A549 (cell line): ENCODE data around the gene TTLL11. TPM values are rescaled to one million over a fixed set of nuclear protein-coding genes. Genes with fewer than 3 reads are reported as not detected.

ENCODE experiments used
- ATAC-seq, 2 experiments: fragments of 200-7000 bp in 1 of 2; fragments of >200 bp in 1 of 2; cut with Nextera tagmentation in 1 of 2; cut with Tn5 transposase in 1 of 2; 3 replicates each; pipeline versions ENCODE4 v1.8.0 to v1.9.1; 2018 to 2020; ENCODE audit warnings: mild to moderate bottlenecking in 1 of 2, moderate library complexity in 1 of 2
- CTCF ChIA-PET: fragments of 300-600 bp; sonication (Branson Sonifier 250); formaldehyde crosslinking; extraction: SDS; loops from one replicate; lab custom pipeline; 2021; ENCODE audit warnings: antibody characterized with exemption, inconsistent platforms; lab: Yijun Ruan, JAX
- POLR2A ChIA-PET: fragments of 350-600 bp; formaldehyde crosslinking; extraction: SDS; loops from one replicate; lab custom pipeline; 2021; ENCODE audit warnings: antibody characterized with exemption, inconsistent platforms; lab: Yijun Ruan, JAX
- DNase-seq, 2 experiments: peaks; one replicate each; pipeline versions ENCODE4 v3.0.0 to v3.0.0-alpha.2; 2011 to 2016; ENCODE audit warnings: low read depth in 1 of 2, low spot score in 1 of 2
- FAIRE-seq: peaks from 2 replicates; lab custom pipeline; 2011; peaks lifted over from hg19 to GRCh38; lab: Jason Lieb, UNC
- H3K27ac ChIP-seq, 2 experiments: fragments of >200 bp; sonication (Bioruptor Twin); formaldehyde crosslinking; 3 replicates each; pipeline ENCODE4 v1.5.1; 2016 to 2017
- H3K4me1 ChIP-seq: fragments of >200 bp; sonication (Bioruptor Twin); formaldehyde crosslinking; 3 replicates; pipeline ENCODE4 v1.6.1; 2016
- H3K4me2 ChIP-seq: fragments of >200 bp; sonication (Bioruptor Twin); formaldehyde crosslinking; 3 replicates; pipeline ENCODE4 v1.6.1; 2016
- H3K4me3 ChIP-seq: fragments of >200 bp; sonication (Bioruptor Twin); formaldehyde crosslinking; 3 replicates; pipeline ENCODE4 v1.5.1; 2016
- H3K9me3 ChIP-seq: fragments of >200 bp; sonication (Bioruptor Twin); formaldehyde crosslinking; 3 replicates; pipeline ENCODE4 v1.6.1; 2016
- ATOH8 ChIP-seq: fragments of 250-450 bp; sonication (Bioruptor Pico); IDR thresholded peaks from 2 replicates; pipeline ENCODE4 v1.5.0; 2020; ENCODE audit warnings: low read depth, mild to moderate bottlenecking, moderate library complexity
- CBX8 ChIP-seq: fragments of 200-600 bp; sonication (generic); IDR thresholded peaks from 2 replicates; pipeline ENCODE4 v1.6.1; 2016
- CEBPB ChIP-seq, 2 experiments: fragments of >200 bp in 1 of 2; sonication (Bioruptor Twin) in 1 of 2; formaldehyde crosslinking in 1 of 2; IDR thresholded peaks; 2 replicates each; pipeline ENCODE4 v1.6.1; 2012 to 2016
- CHD2 ChIP-seq: fragments of 150-350 bp; IDR thresholded peaks from 2 replicates; pipeline ENCODE4 v1.6.1; 2014; ENCODE audit warnings: low read length; ENCODE audit not compliant: partially characterized antibody
- CTCF ChIP-seq: fragments of >200 bp; sonication (Bioruptor Twin); formaldehyde crosslinking; IDR thresholded peaks from 3 replicates; pipeline ENCODE4 v1.5.1; 2016
- E2F6 ChIP-seq: IDR thresholded peaks from 2 replicates; pipeline ENCODE4 v1.6.1; 2012; ENCODE audit warnings: low read depth, borderline replicate concordance
- ELK1 ChIP-seq: fragments of 150-350 bp; IDR thresholded peaks from 2 replicates; pipeline ENCODE4 v1.6.1; 2014; ENCODE audit warnings: low read depth, mild to moderate bottlenecking, low read length
- EP300 ChIP-seq, 2 experiments: fragments of >200 bp; sonication (Bioruptor Twin); formaldehyde crosslinking; IDR thresholded peaks; 2 replicates in 1 of 2; 3 replicates in 1 of 2; pipeline ENCODE4 v1.6.1; 2016 to 2017
- ESRRA ChIP-seq: fragments of 150-350 bp; IDR thresholded peaks from 2 replicates; pipeline ENCODE4 v1.6.1; 2014; ENCODE audit warnings: mild to moderate bottlenecking, low read length, borderline replicate concordance
- FOSB ChIP-seq: fragments of 250-450 bp; sonication (Bioruptor Pico); IDR thresholded peaks from 2 replicates; pipeline ENCODE4 v1.5.0; 2020; ENCODE audit warnings: mild to moderate bottlenecking, moderate library complexity
- GATA3 ChIP-seq: IDR thresholded peaks from 2 replicates; pipeline ENCODE4 v1.6.1; 2012; ENCODE audit warnings: borderline replicate concordance
- HDAC2 ChIP-seq: fragments of 200-600 bp; sonication (generic); IDR thresholded peaks from 2 replicates; pipeline ENCODE4 v1.6.1; 2016
- HES2 ChIP-seq: fragments of >200 bp; sonication (Bioruptor Twin); formaldehyde crosslinking; IDR thresholded peaks from 2 replicates; pipeline ENCODE4 v1.6.1; 2016
- MAZ ChIP-seq: fragments of 150-350 bp; IDR thresholded peaks from 2 replicates; pipeline ENCODE4 v1.6.1; 2014; ENCODE audit warnings: antibody characterized with exemption, low read depth, low read length, borderline replicate concordance
- POLR2AphosphoS2 ChIP-seq: conservative IDR thresholded peaks from 2 replicates; pipeline ENCODE4 v1.6.1; 2012; ENCODE audit warnings: low read length, improper control_type of control experiment, inconsistent platforms
- REST ChIP-seq: fragments of 200-600 bp; sonication (generic); IDR thresholded peaks from 2 replicates; pipeline ENCODE4 v1.6.1; 2016; ENCODE audit warnings: antibody characterized with exemption, mild to moderate bottlenecking, moderate library complexity
- RFX5 ChIP-seq: fragments of 450-650 bp; IDR thresholded peaks from 2 replicates; pipeline ENCODE4 v1.7.1; 2014; ENCODE audit warnings: antibody characterized with exemption, mild to moderate bottlenecking, moderate library complexity
- SREBF2 ChIP-seq: fragments of 450-650 bp; IDR thresholded peaks from 2 replicates; pipeline ENCODE4 v1.6.1; 2014; ENCODE audit warnings: mild to moderate bottlenecking, moderate library complexity
- TP53 ChIP-seq: fragments of 250-450 bp; sonication (Bioruptor Pico); IDR thresholded peaks from 2 replicates; pipeline ENCODE4 v1.5.0; 2021; ENCODE audit warnings: mild to moderate bottlenecking, moderate library complexity
- USF2 ChIP-seq: fragments of 450-650 bp; IDR thresholded peaks from 2 replicates; pipeline ENCODE4 v1.6.1; 2014; ENCODE audit warnings: antibody characterized with exemption
- ZFP36 ChIP-seq: fragments of 450-650 bp; IDR thresholded peaks from 2 replicates; pipeline ENCODE4 v1.6.1; 2014; ENCODE audit warnings: borderline replicate concordance; ENCODE audit not compliant: partially characterized antibody
- ZNF302 ChIP-seq: fragments of 250-450 bp; sonication (Bioruptor Pico); IDR thresholded peaks from 2 replicates; pipeline ENCODE4 v1.9.0; 2021; ENCODE audit warnings: inconsistent platforms, mild to moderate bottlenecking, moderate library complexity
- WGBS: methylation state at CpG from one replicate; pipeline ENCODE4 v1.1.6; 2017; ENCODE audit errors: missing lambda C conversion rate; 5-methylcytosine and 5-hydroxymethylcytosine counted together
- polyA plus RNA-seq, 4 experiments: library from polyadenylated mRNA; depleted of rRNA in 3 of 4; stranded (reverse); fragments of >200 nt; fragmentation: RNase III in 1 of 4; extraction: RNeasy Plus Mini Kit Qiagen cat#74134 plus additional on column Dnase treatment in 1 of 4; gene quantifications; 2 replicates in 3 of 4; 3 replicates in 1 of 4; pipeline ENCODE4 v1.2.3, GENCODE V29; 2011 to 2017

The TTLL11 gene
- polyA plus RNA-seq, 2 of the 4 experiments (the other 2 are of a cell fraction) = 1.8 to 2.6 TPM

GRCh38 chr9:122095010-122095767 lies 2.1 kb upstream of the TTLL11 start (continued):
- no peak for TF ChIP-seq CBX8
- TF ChIP-seq REST = peak; percentile 74
- no peak for TF ChIP-seq TP53
- no peak for TF ChIP-seq CHD2
- no peak for TF ChIP-seq HDAC2
- no peak for TF ChIP-seq RFX5
- no peak for TF ChIP-seq POLR2AphosphoS2
- no peak for TF ChIP-seq FOSB (CRISPR knock-in tag)
- TF ChIP-seq ELK1 = no peak
- no peak for TF ChIP-seq ESRRA
- TF ChIP-seq USF2 = no peak
- TF ChIP-seq SREBF2 = no peak
- TF ChIP-seq E2F6 = no peak
- no peak for TF ChIP-seq ZNF302

GRCh38 chr9:122091682-122092592 lies 1.2 kb downstream of the TTLL11 start:
- peak overlapping the region; percentile 85 for H3K4me2 ChIP-seq
- peaks cover 10% of the 10 kb centered on the region; the same call in 2 of the 3 replicates for H3K4me1 ChIP-seq
- no peak for FAIRE-seq
- ChIA-PET POLR2A (no interaction called here), CTCF (interaction anchor here (0.6 to 10.5 kb wide), 5 partner anchors 9 to 547 kb away, joined by 3 to 385 read pairs (median 4); no protein-coding TSS in a partner anchor)
- TF ChIP-seq EP300 (IDR thresholded peaks at IDR 0.05) (no peak), SREBF2 (no peak), CTCF (no peak), E2F6 (no peak), RFX5 (no peak), GATA3 (no peak), HES2 (no peak), ZNF302 (no peak), CEBPB (IDR thresholded peaks at IDR 0.05) (no peak), ZFP36 (no peak), MAZ (no peak), ATOH8 (CRISPR knock-in tag) (no peak)
- no peak for DNase-seq
- 80% methylated on average over 11 of the region's 11 CpGs for WGBS
- peak overlapping the region; percentile 67 to 85; a peak in 4 of 6 replicates for H3K27ac ChIP-seq
- no peak for ATAC-seq
- no peaks in the 10 kb centered on the region for H3K9me3 ChIP-seq
- peak overlapping the region; percentile 84 for H3K4me3 ChIP-seq
